RKO (cell line): Measurements from ENCODE around the gene ITIH5.

Experiments
- DNase-seq: peaks from one replicate; pipeline ENCODE4 v3.0.0-alpha.2; 2016; ENCODE audit warnings: low spot score

The ITIH5 gene

GRCh38 chr10:7518693-7519092 lies 148.1 kb downstream of the ITIH5 start:
- no peak for DNase-seq

- no peak for DNase-seq
Observed at GRCh38 chr10:7515439-7515838, 151.3 kb downstream of the ITIH5 start.

- no peak for DNase-seq
Observed at GRCh38 chr10:7513936-7514335, 152.8 kb downstream of the ITIH5 start.

- no peak for DNase-seq
Observed at GRCh38 chr10:7513455-7513854, 153.3 kb downstream of the ITIH5 start.

GRCh38 chr10:7512487-7512886 lies 154.3 kb downstream of the ITIH5 start:
- DNase-seq: no peak

GRCh38 chr10:7511612-7512011 lies 155.2 kb downstream of the ITIH5 start:
- DNase-seq: no peak
